Neural crest cell (in vitro differentiated cells): ENCODE results near the gene KATNIP. TPM values are rescaled to one million over a fixed set of nuclear protein-coding genes. Genes with fewer than 3 reads are reported as not detected.

ENCODE experiments used
- DNase-seq: peaks from one replicate; pipeline ENCODE4 v3.0.0; 2021; ENCODE audit warnings: low read depth, mixed read lengths, low spot score
- H3K27ac Mint-ChIP-seq: one replicate; pipeline ENCODE4 v1.8.0; 2021; ENCODE audit warnings: mild to moderate bottlenecking, mixed read lengths; ENCODE audit not compliant: unreplicated experiment
- H3K27me3 Mint-ChIP-seq: 2 replicates; pipeline ENCODE4 v1.8.0; 2021; ENCODE audit warnings: low read depth, mild to moderate bottlenecking, mixed read lengths
- H3K36me3 Mint-ChIP-seq: 2 replicates; pipeline ENCODE4 v1.8.0; 2021; ENCODE audit warnings: low read depth, mild to moderate bottlenecking, mixed read lengths
- H3K4me1 Mint-ChIP-seq: 2 replicates; pipeline ENCODE4 v1.8.0; 2021; ENCODE audit warnings: mixed read lengths
- H3K4me3 Mint-ChIP-seq: one replicate; pipeline ENCODE4 v1.8.0; 2021; ENCODE audit warnings: mild to moderate bottlenecking, mixed read lengths
- H3K9me3 Mint-ChIP-seq: 2 replicates; pipeline ENCODE4 v1.8.0; 2021; ENCODE audit warnings: mixed read lengths
- total RNA-seq: library from RNA; stranded (reverse); gene quantifications from 2 replicates; pipeline ENCODE4 v1.2.1, GENCODE V29; 2021
- TF ChIP-seq, protein P1 (sequence below): fragments of 200-600 bp; sonication (generic); conservative IDR thresholded peaks from 2 replicates; pipeline ENCODE4 v1.5.0; 2021; ENCODE audit warnings: antibody characterized with exemption, mild to moderate bottlenecking

Gene KATNIP
- total RNA-seq, 1 donor from 2014 or later = 27.6 TPM

DNA sequence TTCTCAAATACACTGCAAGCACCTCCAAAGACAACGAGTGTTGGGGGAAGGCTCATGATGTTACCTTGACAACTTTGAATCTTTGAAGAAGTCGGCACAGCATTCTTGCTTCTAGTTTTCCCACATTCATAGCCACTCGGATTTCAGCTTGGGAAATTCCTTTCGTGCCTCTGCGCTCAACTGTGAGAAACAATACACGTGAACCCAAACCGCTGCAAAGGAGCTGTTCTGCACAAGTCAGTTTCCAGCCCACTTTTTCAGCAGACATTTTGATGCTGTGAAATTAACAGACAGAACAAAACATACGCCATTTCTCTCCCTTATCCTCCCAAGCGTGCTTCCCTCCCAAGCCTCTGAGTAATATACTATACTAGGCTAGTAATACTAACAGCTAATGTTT lies 41.5 kb upstream of the KATNIP start:
- Mint-ChIP-seq H3K36me3 (peaks cover 16% of the 10 kb centered on the region), H3K4me3 (no peak overlapping the region), H3K4me1 (peaks cover 4% of the 10 kb centered on the region), H3K27ac (no peak overlapping the region), H3K9me3 (no peaks in the 10 kb centered on the region), H3K27me3 (no peaks in the 10 kb centered on the region)
- TF ChIP-seq, protein P1, sequence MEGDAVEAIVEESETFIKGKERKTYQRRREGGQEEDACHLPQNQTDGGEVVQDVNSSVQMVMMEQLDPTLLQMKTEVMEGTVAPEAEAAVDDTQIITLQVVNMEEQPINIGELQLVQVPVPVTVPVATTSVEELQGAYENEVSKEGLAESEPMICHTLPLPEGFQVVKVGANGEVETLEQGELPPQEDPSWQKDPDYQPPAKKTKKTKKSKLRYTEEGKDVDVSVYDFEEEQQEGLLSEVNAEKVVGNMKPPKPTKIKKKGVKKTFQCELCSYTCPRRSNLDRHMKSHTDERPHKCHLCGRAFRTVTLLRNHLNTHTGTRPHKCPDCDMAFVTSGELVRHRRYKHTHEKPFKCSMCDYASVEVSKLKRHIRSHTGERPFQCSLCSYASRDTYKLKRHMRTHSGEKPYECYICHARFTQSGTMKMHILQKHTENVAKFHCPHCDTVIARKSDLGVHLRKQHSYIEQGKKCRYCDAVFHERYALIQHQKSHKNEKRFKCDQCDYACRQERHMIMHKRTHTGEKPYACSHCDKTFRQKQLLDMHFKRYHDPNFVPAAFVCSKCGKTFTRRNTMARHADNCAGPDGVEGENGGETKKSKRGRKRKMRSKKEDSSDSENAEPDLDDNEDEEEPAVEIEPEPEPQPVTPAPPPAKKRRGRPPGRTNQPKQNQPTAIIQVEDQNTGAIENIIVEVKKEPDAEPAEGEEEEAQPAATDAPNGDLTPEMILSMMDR = no peak
- DNase-seq = no peak

DNA sequence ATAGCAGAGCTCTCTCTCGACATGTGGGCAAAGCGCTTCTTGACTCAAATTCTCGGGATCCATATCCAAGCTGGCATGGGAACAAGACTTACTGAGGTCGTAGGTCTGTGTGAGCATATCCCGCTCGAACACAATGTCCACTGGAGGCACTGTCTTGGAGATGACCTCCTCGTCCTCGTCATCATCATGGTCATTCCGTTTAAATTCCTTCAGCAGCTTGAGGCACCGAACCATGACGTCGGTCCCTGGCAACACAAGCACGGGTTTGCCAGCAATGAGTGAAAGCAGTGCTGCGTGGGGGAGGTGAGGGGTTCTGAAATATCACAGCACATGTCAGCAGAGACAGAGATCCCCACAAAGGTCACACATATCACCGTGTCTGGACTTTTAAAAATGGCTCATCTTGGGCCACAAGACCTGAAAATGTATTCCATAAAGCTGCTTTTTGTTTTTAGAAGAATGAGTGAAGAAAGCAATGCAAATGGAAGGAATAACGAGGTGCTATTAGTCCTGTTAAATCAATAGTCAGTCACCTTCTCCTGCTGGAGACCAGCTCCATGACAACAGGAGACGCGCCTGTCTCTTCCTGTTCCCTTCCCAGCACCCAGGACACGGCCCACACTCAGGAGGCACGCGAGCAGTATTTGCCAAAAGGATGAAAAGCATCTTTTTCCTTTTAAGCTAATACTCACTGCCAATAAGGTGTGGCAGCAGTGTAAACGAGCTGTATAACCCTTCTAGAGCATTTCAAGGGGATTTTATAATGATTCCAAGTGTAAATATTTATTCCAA lies 38.1 kb upstream of the KATNIP start:
- no peak for DNase-seq
- Mint-ChIP-seq H3K36me3 (peaks cover 15% of the 10 kb centered on the region), H3K27me3 (no peaks in the 10 kb centered on the region), H3K9me3 (no peaks in the 10 kb centered on the region), H3K4me3 (no peak overlapping the region), H3K4me1 (peaks cover 4% of the 10 kb centered on the region), H3K27ac (peak overlapping the region; percentile 62)
- TF ChIP-seq, protein P1 = no peak

DNA sequence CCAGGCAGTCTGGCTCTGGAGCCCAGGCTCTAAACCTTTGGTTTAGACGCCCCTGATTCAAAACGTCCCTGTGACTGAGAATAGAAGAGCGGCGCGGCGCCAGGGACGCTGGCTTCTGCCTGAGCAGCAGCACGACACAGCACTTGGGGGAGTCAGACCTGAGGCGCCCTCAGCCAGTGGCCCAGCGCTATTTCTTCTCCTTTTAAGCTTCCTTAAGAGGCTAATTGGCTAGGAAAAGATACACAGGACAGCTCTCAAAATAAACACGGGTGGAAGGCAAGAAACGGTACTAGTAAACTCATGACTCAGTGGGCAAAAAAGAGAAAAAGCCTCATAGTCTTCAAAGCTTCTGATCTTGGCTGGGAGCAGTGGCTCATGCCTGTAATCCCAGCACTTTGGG lies 35.1 kb upstream of the KATNIP start:
- Mint-ChIP-seq H3K4me1 (peaks cover 4% of the 10 kb centered on the region), H3K4me3 (no peak overlapping the region), H3K27ac (no peak overlapping the region), H3K9me3 (no peaks in the 10 kb centered on the region), H3K27me3 (no peaks in the 10 kb centered on the region), H3K36me3 (peaks cover 7% of the 10 kb centered on the region)
- no peak for DNase-seq
- TF ChIP-seq, protein P1 = no peak

DNA sequence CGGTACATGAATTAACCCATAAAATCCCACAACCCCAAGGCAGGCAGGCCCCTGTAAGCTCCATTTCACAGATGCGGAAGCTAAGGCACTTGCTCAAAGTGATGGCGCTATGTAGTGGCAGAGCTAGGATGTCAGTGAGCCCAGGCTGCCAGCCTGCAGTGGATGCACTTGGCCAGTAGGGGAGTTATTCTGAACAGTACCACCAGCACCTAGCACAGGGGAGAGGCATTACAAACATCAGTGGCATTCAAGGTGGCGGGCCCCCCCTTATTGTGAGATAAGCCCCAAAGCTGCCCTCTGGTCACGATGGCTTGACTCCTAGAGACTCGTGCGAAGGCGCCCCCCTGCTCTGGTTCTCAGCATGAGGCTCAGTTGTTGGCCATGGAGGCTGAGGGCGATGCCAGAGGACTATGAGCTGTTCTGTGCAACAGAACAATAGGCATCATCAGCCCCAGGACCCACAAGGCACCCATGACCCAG lies 34.0 kb upstream of the KATNIP start:
- H3K27ac Mint-ChIP-seq = no peak overlapping the region
- TF ChIP-seq, protein P1 = peak; percentile 60
- H3K36me3 Mint-ChIP-seq = peaks cover 6% of the 10 kb centered on the region
- no peaks in the 10 kb centered on the region for H3K27me3 Mint-ChIP-seq
- DNase-seq = peak; percentile 29
- H3K9me3 Mint-ChIP-seq = no peaks in the 10 kb centered on the region
- no peak overlapping the region for H3K4me3 Mint-ChIP-seq
- H3K4me1 Mint-ChIP-seq = peaks cover 4% of the 10 kb centered on the region

DNA sequence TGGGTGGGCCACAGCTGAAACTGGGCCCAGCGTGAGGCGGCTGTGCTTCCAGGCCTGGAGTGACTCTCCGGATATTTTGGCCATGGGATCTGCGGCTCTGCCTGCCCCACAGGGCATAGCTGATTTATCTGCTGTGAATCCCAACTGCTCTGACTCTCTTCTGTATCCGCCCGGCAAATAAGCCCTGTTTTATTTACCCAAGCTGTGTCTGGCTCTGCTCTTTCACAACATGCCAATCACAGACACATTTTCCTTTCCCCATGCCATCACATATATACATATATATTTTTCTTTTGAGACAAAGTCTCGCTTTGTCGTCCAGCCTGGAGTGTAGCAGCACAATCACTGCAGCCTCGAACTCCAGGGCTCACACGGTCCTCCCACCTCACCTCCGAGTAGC lies 33.6 kb upstream of the KATNIP start:
- Mint-ChIP-seq H3K9me3 (no peaks in the 10 kb centered on the region), H3K4me1 (peaks cover 4% of the 10 kb centered on the region), H3K27ac (no peak overlapping the region), H3K36me3 (peaks cover 5% of the 10 kb centered on the region), H3K27me3 (no peaks in the 10 kb centered on the region), H3K4me3 (no peak overlapping the region)
- TF ChIP-seq, protein P1 = no peak
- DNase-seq = no peak
